ENCODE measurements around the gene SDCBP2. TPM values are rescaled to one million over a fixed set of nuclear protein-coding genes. Genes with fewer than 3 reads are reported as not detected.

Gene SDCBP2
- total RNA-seq, 2 donors from 2014 or later: 4.0 to 7.3 TPM

DNA sequence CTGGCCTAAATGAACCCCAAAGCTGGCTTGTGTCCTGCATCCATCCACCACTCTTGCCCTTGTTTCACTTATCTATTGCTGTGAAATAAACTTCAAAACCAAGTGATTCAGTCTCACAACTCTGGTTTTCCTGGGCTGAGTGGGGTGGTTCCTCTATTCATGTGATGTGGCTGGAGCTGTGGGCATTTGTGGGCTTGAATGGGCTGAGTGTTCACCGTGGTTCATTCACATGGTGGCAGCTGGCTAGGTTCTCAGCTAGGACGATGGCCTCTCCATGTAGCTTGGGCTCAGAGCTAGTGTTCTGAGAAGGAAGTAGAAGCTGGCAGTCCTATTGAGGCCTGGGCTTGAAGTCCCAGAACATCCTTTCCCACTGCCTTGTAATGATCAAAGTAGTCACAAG, 33.5 kb upstream of the SDCBP2 start:
- Histone ChIP-seq H3K36me3 (no peaks in the 10 kb centered on the region), H3K9me3 (no peaks in the 10 kb centered on the region), H3K4me1 (replicated peaks) (no peaks in the 10 kb centered on the region), H3K4me3 (no peak overlapping the region), H3K27me3 (replicated peaks; ENCODE audit: insufficient read depth) (no peaks in the 10 kb centered on the region), H3K27ac (no peak overlapping the region)
- no peak for DNase-seq (ENCODE audit: low spot score)
- 96% methylated on average over 2 of the region's 2 CpGs for WGBS
- TF ChIP-seq POLR2AphosphoS5 (IDR thresholded peaks at IDR 0.05) (no peak), POLR2A (IDR thresholded peaks at IDR 0.05) (no peak)
- TF ChIP-seq, protein P1, sequence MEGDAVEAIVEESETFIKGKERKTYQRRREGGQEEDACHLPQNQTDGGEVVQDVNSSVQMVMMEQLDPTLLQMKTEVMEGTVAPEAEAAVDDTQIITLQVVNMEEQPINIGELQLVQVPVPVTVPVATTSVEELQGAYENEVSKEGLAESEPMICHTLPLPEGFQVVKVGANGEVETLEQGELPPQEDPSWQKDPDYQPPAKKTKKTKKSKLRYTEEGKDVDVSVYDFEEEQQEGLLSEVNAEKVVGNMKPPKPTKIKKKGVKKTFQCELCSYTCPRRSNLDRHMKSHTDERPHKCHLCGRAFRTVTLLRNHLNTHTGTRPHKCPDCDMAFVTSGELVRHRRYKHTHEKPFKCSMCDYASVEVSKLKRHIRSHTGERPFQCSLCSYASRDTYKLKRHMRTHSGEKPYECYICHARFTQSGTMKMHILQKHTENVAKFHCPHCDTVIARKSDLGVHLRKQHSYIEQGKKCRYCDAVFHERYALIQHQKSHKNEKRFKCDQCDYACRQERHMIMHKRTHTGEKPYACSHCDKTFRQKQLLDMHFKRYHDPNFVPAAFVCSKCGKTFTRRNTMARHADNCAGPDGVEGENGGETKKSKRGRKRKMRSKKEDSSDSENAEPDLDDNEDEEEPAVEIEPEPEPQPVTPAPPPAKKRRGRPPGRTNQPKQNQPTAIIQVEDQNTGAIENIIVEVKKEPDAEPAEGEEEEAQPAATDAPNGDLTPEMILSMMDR (IDR thresholded peaks at IDR 0.05): no peak
- intact Hi-C loops (cut with DNase I): no loop called here

DNA sequence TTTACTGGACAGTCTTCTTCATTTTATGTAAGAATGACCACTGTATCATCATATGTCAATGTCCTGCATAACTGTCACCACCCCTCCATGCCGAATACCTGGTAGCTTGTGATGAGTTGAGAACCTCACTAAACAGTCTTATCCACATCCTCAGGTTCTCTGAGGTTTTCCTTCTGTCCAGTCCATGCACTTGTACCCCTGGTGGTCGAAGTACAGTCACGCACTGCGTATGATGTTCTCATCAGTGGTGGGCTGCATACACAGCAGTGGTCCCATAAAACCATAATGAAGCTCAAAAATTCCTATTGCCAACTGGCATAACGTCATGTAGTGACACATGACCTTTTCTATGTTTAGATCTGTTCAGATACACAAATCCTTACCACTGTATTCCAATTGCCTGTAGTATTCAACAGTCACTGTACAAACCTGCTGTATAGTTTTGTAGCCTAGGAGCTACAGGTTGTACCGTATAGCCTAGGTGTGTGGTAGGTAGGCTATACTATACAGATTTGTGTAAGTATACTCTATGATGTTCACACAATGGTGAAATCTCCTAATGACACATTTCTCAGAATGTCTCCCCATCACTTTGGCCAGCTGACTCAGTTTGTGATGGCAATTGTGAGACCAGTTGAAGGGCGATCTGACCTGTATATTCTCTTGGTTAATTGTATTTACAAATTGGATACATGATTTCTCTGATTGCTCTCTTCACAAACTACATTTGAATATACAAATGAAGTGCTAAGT, 31.3 kb upstream of the SDCBP2 start:
- Histone ChIP-seq H3K9me3 (no peaks in the 10 kb centered on the region), H3K4me3 (no peak overlapping the region), H3K36me3 (peaks cover 0 to 2% of the 10 kb centered on the region in 2 donors), H3K27me3 (replicated peaks; ENCODE audit: insufficient read depth) (no peaks in the 10 kb centered on the region), H3K27ac (no peak overlapping the region), H3K4me1 (replicated peaks) (no peaks in the 10 kb centered on the region)
- TF ChIP-seq, protein P1 (IDR thresholded peaks at IDR 0.05): no peak
- 86% methylated on average over 6 of the region's 7 CpGs for WGBS
- no peak for DNase-seq (ENCODE audit: low spot score)
- intact Hi-C loops (cut with DNase I): no loop called here

DNA sequence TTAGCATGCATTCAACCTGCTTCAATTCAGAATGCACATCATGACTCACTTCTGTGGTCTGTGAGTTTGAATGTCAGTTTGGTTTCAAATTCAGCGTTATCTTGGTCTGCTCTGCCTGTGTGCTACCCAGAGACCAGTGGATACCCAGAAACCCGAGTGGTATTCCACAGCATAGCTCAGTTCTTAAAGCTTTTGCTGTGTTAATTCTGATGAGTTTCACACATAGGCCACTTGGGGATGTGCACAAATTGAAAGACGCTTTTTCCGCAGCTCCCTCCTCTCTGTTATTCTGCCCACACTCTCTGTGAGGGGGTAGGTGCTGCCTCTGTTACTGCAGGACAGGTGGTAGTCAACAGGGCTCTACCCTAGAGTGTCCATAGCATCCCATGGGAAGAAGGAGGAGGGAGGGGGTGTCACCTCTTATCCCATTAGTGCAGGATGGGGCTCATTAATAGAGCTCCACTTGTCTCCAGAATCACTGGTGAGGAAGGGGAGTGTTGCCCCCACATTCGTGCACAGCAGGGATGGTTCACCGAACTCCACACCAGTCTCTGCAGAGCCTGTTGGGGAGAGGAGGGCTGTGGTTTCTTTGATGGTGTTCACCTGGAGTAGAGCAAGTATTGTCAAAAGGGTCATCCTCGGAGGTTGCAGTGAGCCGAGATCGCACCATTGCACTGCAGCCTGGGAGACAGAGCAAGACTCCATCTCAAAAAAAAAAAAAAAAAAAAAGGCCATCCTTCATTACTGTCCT, 29.2 kb upstream of the SDCBP2 start:
- no peak overlapping the region for H3K4me3 ChIP-seq
- H3K27ac ChIP-seq: no peak overlapping the region
- no peaks in the 10 kb centered on the region for H3K9me3 ChIP-seq
- H3K36me3 ChIP-seq: peaks cover 0 to 4% of the 10 kb centered on the region in 2 donors
- TF ChIP-seq POLR2AphosphoS5 (IDR thresholded peaks at IDR 0.05): no peak
- TF ChIP-seq, protein P1 (IDR thresholded peaks at IDR 0.05): no peak
- no peak for TF ChIP-seq POLR2A (IDR thresholded peaks at IDR 0.05)
- no peaks in the 10 kb centered on the region for H3K4me1 ChIP-seq (replicated peaks)
- 96% methylated on average over 9 of the region's 9 CpGs for WGBS
- intact Hi-C loops (cut with DNase I): no loop called here
- no peak for DNase-seq (ENCODE audit: low spot score)
- no peaks in the 10 kb centered on the region for H3K27me3 ChIP-seq (replicated peaks; ENCODE audit: insufficient read depth)

DNA sequence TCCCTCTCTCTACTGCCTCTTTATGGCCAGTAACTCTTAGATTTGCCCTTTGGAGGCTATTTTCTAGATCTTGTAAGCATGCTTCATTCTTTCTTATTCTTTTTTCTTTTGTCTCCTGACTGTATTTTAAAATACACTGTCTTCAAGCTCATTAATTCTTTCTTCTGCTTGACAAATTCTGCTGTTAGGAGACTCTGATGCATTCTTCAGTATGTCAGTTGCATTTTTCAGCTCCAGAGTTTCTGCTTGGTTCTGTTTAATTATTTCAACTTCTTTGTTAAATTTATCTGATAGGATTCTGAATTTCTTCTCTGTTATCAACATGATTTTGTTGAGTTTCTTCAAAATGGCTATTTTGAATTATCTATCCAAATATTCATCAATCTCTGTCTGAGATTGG, 25.0 kb upstream of the SDCBP2 start:
- Histone ChIP-seq H3K9me3 (no peaks in the 10 kb centered on the region), H3K36me3 (peaks cover 0 to 4% of the 10 kb centered on the region in 2 donors), H3K27me3 (replicated peaks; ENCODE audit: insufficient read depth) (no peaks in the 10 kb centered on the region), H3K4me3 (no peak overlapping the region), H3K27ac (no peak overlapping the region), H3K4me1 (replicated peaks) (no peaks in the 10 kb centered on the region)
- DNase-seq (ENCODE audit: low spot score): no peak
- intact Hi-C loops (cut with DNase I): no loop called here
- TF ChIP-seq, protein P1 (IDR thresholded peaks at IDR 0.05): no peak
- TF ChIP-seq POLR2AphosphoS5 (IDR thresholded peaks at IDR 0.05) (no peak), POLR2A (IDR thresholded peaks at IDR 0.05) (no peak)

Measured in prostate gland (tissue), 2 donors.